ENCODE data around the gene SYCP2. TPM values are rescaled to one million over a fixed set of nuclear protein-coding genes. Genes with fewer than 3 reads are reported as not detected.

Gene SYCP2
- total RNA-seq, 1 donor from 2014 or later = 1.2 TPM

GRCh38 chr20:59932616-59933295, 681 bp downstream of the SYCP2 start:
- TF ChIP-seq CTCF (conservative IDR thresholded peaks at IDR 0.05; ENCODE audit: low read depth, low read length) = no peak

GRCh38 chr20:59931511-59932312, 1.7 kb downstream of the SYCP2 start:
- TF ChIP-seq CTCF (conservative IDR thresholded peaks at IDR 0.05; ENCODE audit: low read depth, low read length) = no peak
- H3K4me3 ChIP-seq (ENCODE audit: low read depth, low read length) = no peak overlapping the region
- no peak for DNase-seq (ENCODE audit: low read depth)

More at GRCh38 chr20:59932616-59933295, 681 bp downstream of the SYCP2 start:
- H3K4me3 ChIP-seq (ENCODE audit: low read depth, low read length) = no peak overlapping the region
- DNase-seq (ENCODE audit: low read depth) = no peak

GRCh38 chr20:59925899-59926298, 7.5 kb downstream of the SYCP2 start:
- H3K4me3 ChIP-seq (ENCODE audit: low read depth, low read length) = no peak overlapping the region
- TF ChIP-seq CTCF (conservative IDR thresholded peaks at IDR 0.05; ENCODE audit: low read depth, low read length) = no peak
- no peak for DNase-seq (ENCODE audit: low read depth)

- TF ChIP-seq CTCF (conservative IDR thresholded peaks at IDR 0.05; ENCODE audit: low read depth, low read length) = no peak
- no peak overlapping the region for H3K4me3 ChIP-seq (ENCODE audit: low read depth, low read length)
- DNase-seq (ENCODE audit: low read depth) = no peak
These were observed 8.1 kb downstream of the SYCP2 start for GRCh38 chr20:59925359-59925758.

- DNase-seq (ENCODE audit: low read depth) = no peak
- no peak for TF ChIP-seq CTCF (conservative IDR thresholded peaks at IDR 0.05; ENCODE audit: low read depth, low read length)
- H3K4me3 ChIP-seq (ENCODE audit: low read depth, low read length) = no peak overlapping the region
These were observed 9.9 kb downstream of the SYCP2 start for GRCh38 chr20:59923514-59923913.

- DNase-seq (ENCODE audit: low read depth) = no peak
- TF ChIP-seq CTCF (conservative IDR thresholded peaks at IDR 0.05; ENCODE audit: low read depth, low read length) = no peak
- no peak overlapping the region for H3K4me3 ChIP-seq (ENCODE audit: low read depth, low read length)
These were observed 12.5 kb downstream of the SYCP2 start for GRCh38 chr20:59920944-59921343.

Data from epithelial cell of proximal tubule (primary cell).